ENCODE results near the gene BRCA1.

- TF ChIP-seq, protein P1, sequence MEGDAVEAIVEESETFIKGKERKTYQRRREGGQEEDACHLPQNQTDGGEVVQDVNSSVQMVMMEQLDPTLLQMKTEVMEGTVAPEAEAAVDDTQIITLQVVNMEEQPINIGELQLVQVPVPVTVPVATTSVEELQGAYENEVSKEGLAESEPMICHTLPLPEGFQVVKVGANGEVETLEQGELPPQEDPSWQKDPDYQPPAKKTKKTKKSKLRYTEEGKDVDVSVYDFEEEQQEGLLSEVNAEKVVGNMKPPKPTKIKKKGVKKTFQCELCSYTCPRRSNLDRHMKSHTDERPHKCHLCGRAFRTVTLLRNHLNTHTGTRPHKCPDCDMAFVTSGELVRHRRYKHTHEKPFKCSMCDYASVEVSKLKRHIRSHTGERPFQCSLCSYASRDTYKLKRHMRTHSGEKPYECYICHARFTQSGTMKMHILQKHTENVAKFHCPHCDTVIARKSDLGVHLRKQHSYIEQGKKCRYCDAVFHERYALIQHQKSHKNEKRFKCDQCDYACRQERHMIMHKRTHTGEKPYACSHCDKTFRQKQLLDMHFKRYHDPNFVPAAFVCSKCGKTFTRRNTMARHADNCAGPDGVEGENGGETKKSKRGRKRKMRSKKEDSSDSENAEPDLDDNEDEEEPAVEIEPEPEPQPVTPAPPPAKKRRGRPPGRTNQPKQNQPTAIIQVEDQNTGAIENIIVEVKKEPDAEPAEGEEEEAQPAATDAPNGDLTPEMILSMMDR (IDR thresholded peaks at IDR 0.05) = no peak
- no peak for TF ChIP-seq POLR2A (IDR thresholded peaks at IDR 0.05)
Measured at GRCh38 chr17:43015579-43015978, 109.6 kb downstream of the BRCA1 start.

Data from uterus (tissue), 2 donors.